HG03520 (cell line): Measurements from ENCODE around the gene PITX1.
"Not testable (repeated sequence)": the region's sequence is repeated elsewhere in the genome, so short reads cannot be mapped to it uniquely, and the experiment has no call there.

Experiments
- ATAC-seq: cut with Tn5 transposase; IDR thresholded peaks from one replicate; pipeline ENCODE4 v1.9.1; 2021; ENCODE audit warnings: mild to moderate bottlenecking, moderate library complexity; ENCODE audit not compliant: unreplicated experiment

The PITX1 gene

GRCh38 chr5:135011355-135012032 lies 22.5 kb downstream of the PITX1 start:
- no peak for ATAC-seq

- ATAC-seq: no peak
Observed at GRCh38 chr5:135010502-135011354, 23.3 kb downstream of the PITX1 start.

GRCh38 chr5:135009736-135010501 lies 24.1 kb downstream of the PITX1 start:
- no peak for ATAC-seq

- ATAC-seq: no peak
Observed at GRCh38 chr5:135008981-135009735, 24.9 kb downstream of the PITX1 start.

GRCh38 chr5:135008556-135008955 lies 25.5 kb downstream of the PITX1 start:
- no peak for ATAC-seq

- no peak for ATAC-seq
Observed at GRCh38 chr5:135007749-135008363, 26.2 kb downstream of the PITX1 start.

- no peak for ATAC-seq
Observed at GRCh38 chr5:135007305-135007704, 26.7 kb downstream of the PITX1 start.

- ATAC-seq: no peak
Observed at GRCh38 chr5:135005076-135005475, 29.0 kb downstream of the PITX1 start.

- no peak for ATAC-seq
Observed at GRCh38 chr5:135004376-135004775, 29.7 kb downstream of the PITX1 start.

- ATAC-seq: not testable (repeated sequence)
Observed at GRCh38 chr5:134998068-134998467, 36.0 kb downstream of the PITX1 start.

GRCh38 chr5:134997015-134997414 lies 37.0 kb downstream of the PITX1 start:
- no peak for ATAC-seq

GRCh38 chr5:134995850-134996402 lies 38.1 kb downstream of the PITX1 start:
- ATAC-seq: no peak

- ATAC-seq: no peak
Observed at GRCh38 chr5:134994560-134995156, 39.4 kb downstream of the PITX1 start.

GRCh38 chr5:134993161-134993560 lies 40.9 kb downstream of the PITX1 start:
- ATAC-seq: no peak

- no peak for ATAC-seq
Observed at GRCh38 chr5:134992148-134992547, 41.9 kb downstream of the PITX1 start.

- ATAC-seq: not testable (repeated sequence)
Observed at GRCh38 chr5:134990183-134990582, 43.8 kb downstream of the PITX1 start.

- ATAC-seq: no peak
Observed at GRCh38 chr5:134989266-134989830, 44.7 kb downstream of the PITX1 start.

- no peak for ATAC-seq
Observed at GRCh38 chr5:134982230-134982629, 51.8 kb downstream of the PITX1 start.

GRCh38 chr5:134979416-134979815 lies 54.6 kb downstream of the PITX1 start:
- no peak for ATAC-seq
